PC-9 (cell line): ENCODE results near the gene NR2C2. TPM values are rescaled to one million over a fixed set of nuclear protein-coding genes. Genes with fewer than 3 reads are reported as not detected.

Experiments
- BruUV-seq: library from RNA; stranded (reverse); fragments of 400-500 nt; replicated peaks from 2 replicates; lab custom pipeline; 2021; lab: Mats Ljungman, UMichigan
- CTCF ChIA-PET: fragments of 300-600 bp; sonication (Branson Sonifier 250); formaldehyde crosslinking; loops from one replicate; lab custom pipeline; 2022; ENCODE audit warnings: antibody characterized with exemption; lab: Charles Lee
- POLR2A ChIA-PET: fragments of 300-600 bp; sonication (Branson Sonifier 250); formaldehyde crosslinking; loops from one replicate; lab custom pipeline; 2022; ENCODE audit warnings: antibody characterized with exemption; ENCODE audit not compliant: unreplicated experiment; lab: Charles Lee
- DNase-seq, 2 experiments: peaks; one replicate each; pipeline versions ENCODE4 v3.0.0 to v3.0.0-alpha.2; 2015 to 2022; ENCODE audit warnings: mixed read lengths in 1 of 2
- H2AFZ ChIP-seq: fragments of 200-600 bp; sonication (generic); 2 replicates; pipeline ENCODE4 v1.8.1; 2017; ENCODE audit warnings: antibody characterized with exemption
- H3F3A ChIP-seq: fragments of 200-600 bp; sonication (generic); 2 replicates; pipeline ENCODE4 v1.8.1; 2017; ENCODE audit warnings: antibody characterized with exemption, mild to moderate bottlenecking, low read depth; ENCODE audit not compliant: insufficient read depth
- H3K27ac ChIP-seq: fragments of 200-600 bp; sonication (generic); 2 replicates; pipeline ENCODE4 v1.6.1; 2016; ENCODE audit warnings: mixed run types
- H3K27me3 ChIP-seq: fragments of 200-600 bp; sonication (generic); 2 replicates; pipeline ENCODE4 v1.6.1; 2016; ENCODE audit warnings: low read depth, mixed run types; ENCODE audit not compliant: insufficient read depth
- H3K36me3 ChIP-seq: fragments of 200-600 bp; sonication (generic); 2 replicates; pipeline ENCODE4 v1.6.1; 2016; ENCODE audit warnings: low read depth, mixed run types
- H3K4me1 ChIP-seq: fragments of 200-600 bp; sonication (generic); replicated peaks from 2 replicates; pipeline ENCODE4 v1.6.1; 2016; ENCODE audit warnings: mixed run types; ENCODE audit not compliant: insufficient read depth
- H3K4me2 ChIP-seq: fragments of 200-600 bp; sonication (generic); 2 replicates; pipeline ENCODE4 v1.6.1; 2017; ENCODE audit warnings: mixed run types
- H3K4me3 ChIP-seq: fragments of 200-600 bp; sonication (generic); 2 replicates; pipeline ENCODE4 v1.6.1; 2016; ENCODE audit warnings: mixed run types
- H3K79me2 ChIP-seq: fragments of 200-600 bp; sonication (generic); 2 replicates; pipeline ENCODE4 v1.6.1; 2017; ENCODE audit warnings: low read depth, mixed run types
- H3K9me2 ChIP-seq: fragments of 200-600 bp; sonication (generic); 2 replicates; pipeline ENCODE4 v1.8.1; 2017; ENCODE audit warnings: mild to moderate bottlenecking; ENCODE audit not compliant: insufficient read depth
- H3K9me3 ChIP-seq: fragments of 200-600 bp; sonication (generic); 2 replicates; pipeline ENCODE4 v1.8.1; 2016; ENCODE audit warnings: low read depth; ENCODE audit not compliant: insufficient read depth
- H4K20me1 ChIP-seq: fragments of 200-600 bp; sonication (generic); 2 replicates; pipeline ENCODE4 v1.8.1; 2017; ENCODE audit not compliant: insufficient read depth
- EZH2 ChIP-seq: fragments of 200-600 bp; sonication (generic); IDR thresholded peaks from 2 replicates; pipeline ENCODE4 v1.8.0; 2017; ENCODE audit warnings: antibody characterized with exemption, low read depth
- intact Hi-C: fragments of 100-400 bp; cut with micrococcal nuclease; formaldehyde crosslinking; loops from one replicate; pipeline ENCODE4 v1.10.0; 2022; ENCODE audit not compliant: unreplicated experiment
- total RNA-seq: library from RNA; stranded (reverse); gene quantifications from 2 replicates; pipeline ENCODE4 v1.2.3, GENCODE V29; 2021
- TF ChIP-seq, protein P1 (sequence below): fragments of 200-600 bp; sonication (generic); conservative IDR thresholded peaks from 2 replicates; pipeline ENCODE4 v1.6.1; 2017; ENCODE audit warnings: mixed run types, antibody characterized with exemption, mild to moderate bottlenecking, moderate library complexity

The NR2C2 gene
- total RNA-seq, 1 experiment from 2014 or later, result 44.1 TPM

DNA sequence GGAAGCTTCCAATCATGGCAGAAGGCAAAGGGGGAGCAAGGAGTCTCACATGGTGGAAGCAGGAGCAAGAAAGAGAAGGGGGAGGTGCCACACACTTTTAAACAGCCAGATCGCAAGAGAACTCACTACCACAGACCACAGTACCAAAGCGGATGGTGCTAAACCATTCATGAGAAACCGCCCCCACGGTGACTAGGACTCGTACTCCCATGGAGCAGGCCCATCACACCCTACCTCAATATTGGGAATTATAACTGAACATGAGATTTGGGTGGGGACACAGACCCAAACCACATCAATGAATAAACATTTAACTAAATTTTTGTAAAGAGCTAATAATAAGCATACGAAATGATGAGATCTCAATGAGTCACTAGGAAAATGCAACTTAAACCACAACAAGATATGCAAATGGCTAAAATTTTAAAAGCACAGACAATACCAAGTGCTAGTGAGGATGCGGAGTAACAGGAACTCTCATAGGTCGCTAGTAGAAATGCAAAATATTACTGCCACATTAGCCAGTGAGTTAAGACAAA is 107.7 kb downstream of the NR2C2 start:
- peaks cover 70% of the 10 kb centered on the region for H4K20me1 ChIP-seq
- POLR2A ChIA-PET, result no interaction called here
- no peaks in the 10 kb centered on the region for H3K27me3 ChIP-seq
- no peak for DNase-seq
- no TSS peak for BruUV-seq
- peaks cover 12% of the 10 kb centered on the region for H3K36me3 ChIP-seq
- no peaks in the 10 kb centered on the region for H3K9me3 ChIP-seq
- H3K4me2 ChIP-seq, result no peak overlapping the region
- no peak overlapping the region for H3K4me3 ChIP-seq
- no peaks in the 10 kb centered on the region for H3K4me1 ChIP-seq
- intact Hi-C loops, result no loop called here
- no peak overlapping the region for H2AFZ ChIP-seq
- no peak for TF ChIP-seq EZH2
- TF ChIP-seq, protein P1, sequence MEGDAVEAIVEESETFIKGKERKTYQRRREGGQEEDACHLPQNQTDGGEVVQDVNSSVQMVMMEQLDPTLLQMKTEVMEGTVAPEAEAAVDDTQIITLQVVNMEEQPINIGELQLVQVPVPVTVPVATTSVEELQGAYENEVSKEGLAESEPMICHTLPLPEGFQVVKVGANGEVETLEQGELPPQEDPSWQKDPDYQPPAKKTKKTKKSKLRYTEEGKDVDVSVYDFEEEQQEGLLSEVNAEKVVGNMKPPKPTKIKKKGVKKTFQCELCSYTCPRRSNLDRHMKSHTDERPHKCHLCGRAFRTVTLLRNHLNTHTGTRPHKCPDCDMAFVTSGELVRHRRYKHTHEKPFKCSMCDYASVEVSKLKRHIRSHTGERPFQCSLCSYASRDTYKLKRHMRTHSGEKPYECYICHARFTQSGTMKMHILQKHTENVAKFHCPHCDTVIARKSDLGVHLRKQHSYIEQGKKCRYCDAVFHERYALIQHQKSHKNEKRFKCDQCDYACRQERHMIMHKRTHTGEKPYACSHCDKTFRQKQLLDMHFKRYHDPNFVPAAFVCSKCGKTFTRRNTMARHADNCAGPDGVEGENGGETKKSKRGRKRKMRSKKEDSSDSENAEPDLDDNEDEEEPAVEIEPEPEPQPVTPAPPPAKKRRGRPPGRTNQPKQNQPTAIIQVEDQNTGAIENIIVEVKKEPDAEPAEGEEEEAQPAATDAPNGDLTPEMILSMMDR, result no peak
- no peak overlapping the region for H3K27ac ChIP-seq
- peaks cover 51% of the 10 kb centered on the region for H3K79me2 ChIP-seq
- CTCF ChIA-PET, result no interaction called here
- H3K9me2 ChIP-seq, result no peaks in the 10 kb centered on the region
- peaks cover 14% of the 10 kb centered on the region; the same call in 1 of the 2 replicates for H3F3A ChIP-seq

DNA sequence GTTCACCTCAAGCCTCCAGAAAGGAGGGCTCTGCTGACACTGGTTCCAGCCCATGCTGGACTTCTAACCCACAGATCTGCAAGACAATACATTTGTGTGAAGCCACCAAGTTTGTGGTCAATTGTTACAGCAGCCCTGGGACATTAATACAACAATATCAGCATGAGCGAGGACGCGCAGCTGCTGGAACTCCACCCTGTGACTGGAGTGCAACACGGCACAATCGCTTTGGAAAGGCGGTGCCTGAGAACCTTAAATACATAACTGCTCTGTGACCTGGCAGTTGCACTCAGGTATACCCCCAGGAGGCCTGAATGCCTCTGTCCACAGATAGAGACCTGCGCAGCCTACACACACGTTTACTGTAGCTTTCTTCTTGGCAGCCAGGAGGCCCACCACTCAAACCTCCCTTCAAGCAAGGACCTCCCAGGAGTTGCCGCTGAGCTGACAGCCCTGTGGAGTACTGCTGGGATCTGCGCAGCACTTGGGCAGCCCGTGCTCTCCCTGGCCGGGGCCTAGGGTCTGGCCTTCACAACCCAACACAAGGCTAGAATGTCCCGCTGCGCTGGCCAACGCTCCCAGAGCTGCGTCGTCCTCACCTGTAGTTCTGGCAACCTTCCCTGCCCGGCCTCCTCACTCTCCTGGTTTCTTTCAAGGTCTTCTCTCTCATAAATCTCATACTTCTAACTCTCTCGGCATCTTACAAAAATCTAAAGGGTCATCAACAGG is 109.5 kb downstream of the NR2C2 start:
- peaks cover 54% of the 10 kb centered on the region for H4K20me1 ChIP-seq
- H3K4me2 ChIP-seq, result no peak overlapping the region
- intact Hi-C loops, result no loop called here
- no peak overlapping the region for H3K4me3 ChIP-seq
- H3K9me3 ChIP-seq, result no peaks in the 10 kb centered on the region
- H3F3A ChIP-seq, result peaks cover 7% of the 10 kb centered on the region; the same call in 1 of the 2 replicates
- no peak overlapping the region for H2AFZ ChIP-seq
- TF ChIP-seq EZH2, result no peak
- TF ChIP-seq, protein P1, result no peak
- POLR2A ChIA-PET, result no interaction called here
- peaks cover 10% of the 10 kb centered on the region for H3K36me3 ChIP-seq
- CTCF ChIA-PET, result no interaction called here
- BruUV-seq, result no TSS peak
- no peaks in the 10 kb centered on the region for H3K9me2 ChIP-seq
- no peak overlapping the region for H3K27ac ChIP-seq
- no peak for DNase-seq
- H3K4me1 ChIP-seq, result no peaks in the 10 kb centered on the region
- no peaks in the 10 kb centered on the region for H3K27me3 ChIP-seq
- peaks cover 51% of the 10 kb centered on the region for H3K79me2 ChIP-seq

DNA sequence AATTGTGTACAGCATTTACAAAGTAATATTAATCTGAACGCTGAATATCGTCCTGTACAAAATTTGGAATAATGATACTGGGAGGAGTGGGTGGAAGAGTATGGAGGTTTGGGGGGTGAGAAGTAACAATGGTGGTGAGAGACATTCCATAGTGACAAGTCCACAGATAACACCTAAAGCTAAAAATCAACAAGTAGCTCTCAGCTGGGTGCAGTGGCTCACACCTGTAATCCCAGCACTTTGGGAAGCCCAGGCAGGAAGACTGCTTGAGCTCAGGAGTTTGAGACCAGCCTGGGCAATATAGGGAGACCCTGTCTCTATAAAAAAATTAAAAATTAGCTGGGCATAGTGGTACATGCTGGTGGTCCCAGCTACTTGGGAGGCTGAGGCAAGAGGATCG is 112.6 kb downstream of the NR2C2 start:
- no peaks in the 10 kb centered on the region for H3K27me3 ChIP-seq
- TF ChIP-seq, protein P1, result no peak
- TF ChIP-seq EZH2, result no peak
- no peak overlapping the region for H3K4me2 ChIP-seq
- intact Hi-C loops, result no loop called here
- POLR2A ChIA-PET, result interaction anchor here (0.6 kb wide), 1 partner anchor 683 kb away, joined by 6 read pairs; no protein-coding TSS in a partner anchor
- H3K9me3 ChIP-seq, result no peaks in the 10 kb centered on the region
- H3K4me3 ChIP-seq, result no peak overlapping the region
- H3K27ac ChIP-seq, result no peak overlapping the region
- H3K36me3 ChIP-seq, result no peaks in the 10 kb centered on the region; the same call in 1 of the 2 replicates
- CTCF ChIA-PET, result interaction anchor here (0.6 kb wide), 1 partner anchor 38 kb away, joined by 6 read pairs; no protein-coding TSS in a partner anchor
- H3K79me2 ChIP-seq, result peaks cover 59% of the 10 kb centered on the region
- H3K9me2 ChIP-seq, result no peaks in the 10 kb centered on the region
- H4K20me1 ChIP-seq, result peaks cover 31% of the 10 kb centered on the region
- no peak overlapping the region for H2AFZ ChIP-seq
- no peak for DNase-seq
- H3F3A ChIP-seq, result peaks cover 7% of the 10 kb centered on the region; the same call in 1 of the 2 replicates
- BruUV-seq, result no TSS peak
- H3K4me1 ChIP-seq, result peaks cover 13% of the 10 kb centered on the region
